Tibial nerve (tissue), 4 donors: ENCODE results near the gene RAB17.
A peak's percentile ranks its signal among the peaks of the same experiment; 100 is the strongest.

Experiments
- CTCF ChIP-seq, 5 experiments: fragments of 200-600 bp in 3 of 5; fragments of 450-650 bp in 2 of 5; sonication (generic) in 3 of 5; IDR thresholded peaks; one replicate each; pipeline ENCODE4 v1.5.1; 2016 to 2019; ENCODE audit warnings: antibody characterized with exemption in 5 of 5, mild to moderate bottlenecking in 3 of 5, moderate library complexity in 2 of 5
- EP300 ChIP-seq, 2 donors: sonication (generic); formaldehyde crosslinking; IDR thresholded peaks; one replicate each; pipeline ENCODE4 v1.6.1; 2017; ENCODE audit warnings: antibody characterized with exemption in 2 of 2, mild to moderate bottlenecking in 1 of 2
- POLR2A ChIP-seq, 2 donors: fragments of 450-650 bp; IDR thresholded peaks; one replicate each; pipeline ENCODE4 v1.6.1; 2017; ENCODE audit warnings: antibody characterized with exemption in 2 of 2, mild to moderate bottlenecking in 2 of 2, moderate library complexity in 2 of 2

GRCh38 chr2:237591141-237591881 is 777 bp upstream of the RAB17 start:
- no peak for TF ChIP-seq CTCF (IDR thresholded peaks at IDR 0.05)
- TF ChIP-seq POLR2A (IDR thresholded peaks at IDR 0.05), result no peak
- TF ChIP-seq EP300 (IDR thresholded peaks at IDR 0.05), result peak in 1 of 2 donors; percentile 26
